GM12864 (cell line): ENCODE results near the gene AGXT.

Experiments
- DNase-seq: peaks from one replicate; pipeline ENCODE4 v3.0.0-alpha.2; 2011; ENCODE audit warnings: low read depth
- H3K4me3 ChIP-seq: 2 replicates; pipeline ENCODE4 v1.5.1; 2011; ENCODE audit warnings: mild to moderate bottlenecking, low read depth, low read length, control low read depth
- CTCF ChIP-seq: IDR thresholded peaks from 2 replicates; pipeline ENCODE4 v1.5.1; 2011; ENCODE audit warnings: low read depth, mild to moderate bottlenecking, moderate library complexity, low read length, control low read depth, inconsistent platforms; ENCODE audit errors: missing control alignments

AGXT gene

GRCh38 chr2:240888890-240889573 lies 20.4 kb downstream of the AGXT start:
- no peak overlapping the region for H3K4me3 ChIP-seq
- TF ChIP-seq CTCF, result no peak
- no peak for DNase-seq

- H3K4me3 ChIP-seq, result no peak overlapping the region
- no peak for TF ChIP-seq CTCF
- no peak for DNase-seq
Observed at GRCh38 chr2:240889601-240890560, 21.3 kb downstream of the AGXT start.

- TF ChIP-seq CTCF, result no peak
- no peak overlapping the region for H3K4me3 ChIP-seq
- DNase-seq, result no peak
Observed at GRCh38 chr2:240890691-240891090, 22.1 kb downstream of the AGXT start.

GRCh38 chr2:240891492-240892340 lies 23.1 kb downstream of the AGXT start:
- TF ChIP-seq CTCF, result no peak
- DNase-seq, result no peak

GRCh38 chr2:240892356-240892755 lies 23.7 kb downstream of the AGXT start:
- no peak for DNase-seq
- no peak for TF ChIP-seq CTCF
- H3K4me3 ChIP-seq, result no peak overlapping the region

More at GRCh38 chr2:240891492-240892340, 23.1 kb downstream of the AGXT start:
- H3K4me3 ChIP-seq, result no peak overlapping the region

GRCh38 chr2:240892925-240893324 lies 24.3 kb downstream of the AGXT start:
- no peak for TF ChIP-seq CTCF
- H3K4me3 ChIP-seq, result no peak overlapping the region
- no peak for DNase-seq
